NCI-H1694 (cell line): ENCODE measurements around the gene TCF4.

Experiments used
- DNase-seq: peaks from one replicate; lab custom pipeline; 2025; lab: John Stamatoyannopoulos, UW

The TCF4 gene

GRCh38 chr18:55296115-55296514 lies 291.9 kb downstream of the TCF4 start:
- DNase-seq, result no peak

GRCh38 chr18:55290898-55291297 lies 297.1 kb downstream of the TCF4 start:
- DNase-seq, result no peak

- no peak for DNase-seq
Measured at GRCh38 chr18:55289775-55290174, 298.2 kb downstream of the TCF4 start.

GRCh38 chr18:55289048-55289447 lies 298.9 kb downstream of the TCF4 start:
- DNase-seq, result no peak

- no peak for DNase-seq
Measured at GRCh38 chr18:55287935-55288868, 299.8 kb downstream of the TCF4 start.

- no peak for DNase-seq
Measured at GRCh38 chr18:55287149-55287806, 300.7 kb downstream of the TCF4 start.

GRCh38 chr18:55286257-55286825 lies 301.7 kb downstream of the TCF4 start:
- no peak for DNase-seq

DNA sequence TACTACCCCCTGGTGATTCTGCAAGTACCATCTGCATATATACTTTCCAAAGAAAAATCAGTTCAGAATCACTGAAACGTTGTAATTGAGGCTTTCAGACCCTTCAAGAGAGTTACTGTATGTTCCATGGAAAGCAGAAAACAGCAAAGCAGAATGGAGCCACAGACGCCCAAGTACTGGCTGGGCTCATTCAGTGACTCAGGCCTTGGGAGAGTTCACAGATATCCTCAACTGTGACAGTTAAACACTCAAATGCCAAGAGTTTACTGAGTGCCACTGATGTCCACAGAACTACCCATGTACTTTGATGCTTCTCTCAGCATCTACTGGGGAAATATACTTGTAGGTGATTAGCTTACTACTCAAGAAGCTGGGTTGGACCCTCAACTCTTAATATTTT lies 303.4 kb downstream of the TCF4 start:
- DNase-seq, result no peak

DNA sequence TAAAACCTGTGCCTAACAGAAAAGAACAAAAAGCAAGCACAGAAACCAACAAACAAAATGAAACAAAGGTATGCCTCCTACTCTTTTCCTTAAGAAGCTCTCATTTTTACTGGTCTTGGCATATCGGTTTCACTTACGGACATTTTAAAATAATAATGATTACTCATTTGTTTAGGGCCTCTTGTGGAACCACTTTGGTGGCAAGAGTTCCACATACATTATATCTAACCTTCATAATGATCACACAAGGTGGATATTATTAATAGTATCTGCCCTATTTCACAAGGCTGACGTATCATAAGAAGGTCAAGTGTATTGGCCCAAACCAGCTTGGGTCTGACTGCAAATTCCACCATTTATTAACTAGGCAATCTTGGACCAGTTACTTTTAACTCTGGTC lies 304.7 kb downstream of the TCF4 start:
- no peak for DNase-seq

- no peak for DNase-seq
Measured at GRCh38 chr18:55280503-55280902, 307.5 kb downstream of the TCF4 start.

DNA sequence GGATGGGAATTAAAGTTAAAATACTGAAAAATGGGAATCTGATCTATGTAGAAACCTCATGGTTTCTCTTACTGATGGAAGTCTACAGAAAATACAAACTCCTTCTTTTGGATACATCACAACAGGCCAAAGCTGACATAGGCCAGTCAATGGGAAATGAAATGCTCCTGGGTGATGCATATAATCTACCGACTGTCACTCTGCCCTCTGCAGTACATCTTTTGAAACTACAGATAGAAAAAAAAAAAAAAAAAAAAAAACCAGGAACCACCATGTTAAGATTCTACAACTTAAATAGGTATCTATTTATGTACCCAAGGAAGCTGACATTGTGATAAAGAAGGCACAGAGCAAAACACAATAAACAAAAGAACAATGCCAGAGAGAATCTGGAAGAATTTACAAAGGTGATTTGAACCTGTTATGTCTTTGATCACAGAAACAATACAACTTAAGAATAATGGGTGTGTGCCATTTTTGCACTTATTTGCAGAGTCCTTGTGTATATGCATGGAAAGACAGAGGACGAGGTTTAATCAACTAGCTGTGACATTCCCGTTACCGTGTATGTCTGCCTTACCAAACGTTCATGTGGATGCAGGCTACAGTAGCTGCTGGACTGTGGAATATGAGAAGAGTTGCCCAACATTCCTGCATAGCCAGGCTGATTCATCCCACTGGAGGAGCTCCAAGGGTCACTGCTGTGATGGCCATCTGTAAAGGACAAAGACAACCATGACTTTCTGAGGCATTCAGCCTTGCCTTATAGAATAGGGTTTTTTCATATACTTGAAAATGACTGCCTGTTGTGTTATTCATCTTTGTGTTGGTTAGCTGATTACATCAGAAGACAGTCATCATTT lies 312.7 kb downstream of the TCF4 start:
- DNase-seq, result no peak

DNA sequence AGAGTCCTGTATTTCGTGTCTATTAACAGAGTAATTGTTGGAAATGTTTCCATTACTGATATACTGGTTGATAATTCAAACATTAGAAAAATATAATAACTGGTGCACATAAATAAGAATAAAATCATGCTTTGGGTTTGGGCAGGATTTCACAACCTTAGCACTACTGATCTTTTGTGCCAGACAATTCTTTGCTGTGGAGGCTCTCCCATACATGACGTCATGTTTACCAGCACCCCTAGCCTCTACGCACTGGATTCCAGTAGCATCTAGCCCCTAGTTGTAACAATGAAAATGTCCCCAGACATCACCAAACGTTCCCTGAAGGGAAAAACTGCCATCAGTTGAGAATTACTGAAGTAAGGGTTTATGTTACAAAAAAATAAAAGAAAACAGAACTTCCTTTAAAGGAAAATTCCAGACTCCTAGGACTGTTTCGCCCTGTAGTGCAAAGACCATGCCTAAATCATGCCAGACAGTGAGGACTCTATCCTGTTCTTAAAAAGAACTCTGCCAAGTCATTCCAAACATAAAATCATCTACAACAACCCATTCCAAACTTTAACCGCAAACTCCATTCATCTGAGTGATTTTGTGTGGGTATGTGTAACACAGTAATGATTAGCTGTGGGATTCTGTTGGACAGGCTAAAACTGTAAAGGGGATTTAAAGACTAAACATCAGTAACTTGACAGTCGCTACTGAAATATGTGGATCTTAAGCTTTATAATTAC lies 315.3 kb downstream of the TCF4 start:
- no peak for DNase-seq

- no peak for DNase-seq
Measured at GRCh38 chr18:55269622-55270021, 318.4 kb downstream of the TCF4 start.

DNA sequence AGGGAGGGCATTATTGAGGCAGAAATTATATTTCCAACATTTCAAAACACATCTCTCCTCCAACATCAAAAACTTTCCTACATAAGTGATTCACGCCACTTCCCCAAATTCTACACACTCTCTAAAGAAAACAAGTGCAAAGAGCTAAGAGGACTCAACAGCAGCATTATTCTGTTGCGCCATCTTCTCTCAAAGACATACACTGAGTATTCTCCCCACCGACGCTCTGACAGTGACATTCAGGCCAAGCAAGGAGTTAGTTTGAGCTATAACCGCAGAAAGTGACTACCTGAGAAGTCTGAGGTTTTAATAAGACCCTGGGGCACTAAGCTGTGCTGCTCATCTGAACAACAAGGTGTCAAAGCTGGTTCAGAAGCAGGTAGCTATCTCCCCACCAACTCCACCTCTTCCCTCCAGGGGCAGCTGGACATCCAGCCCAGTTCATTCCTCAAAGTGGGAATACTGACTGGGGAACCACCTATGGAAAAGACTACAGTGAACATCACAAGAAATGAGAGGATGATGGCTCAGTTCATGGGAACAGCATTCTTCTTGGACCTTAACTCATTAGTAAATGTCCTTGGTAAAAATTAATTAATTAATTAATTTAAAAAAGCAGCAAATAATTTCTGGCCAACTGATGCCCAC lies 319.2 kb downstream of the TCF4 start:
- no peak for DNase-seq

DNA sequence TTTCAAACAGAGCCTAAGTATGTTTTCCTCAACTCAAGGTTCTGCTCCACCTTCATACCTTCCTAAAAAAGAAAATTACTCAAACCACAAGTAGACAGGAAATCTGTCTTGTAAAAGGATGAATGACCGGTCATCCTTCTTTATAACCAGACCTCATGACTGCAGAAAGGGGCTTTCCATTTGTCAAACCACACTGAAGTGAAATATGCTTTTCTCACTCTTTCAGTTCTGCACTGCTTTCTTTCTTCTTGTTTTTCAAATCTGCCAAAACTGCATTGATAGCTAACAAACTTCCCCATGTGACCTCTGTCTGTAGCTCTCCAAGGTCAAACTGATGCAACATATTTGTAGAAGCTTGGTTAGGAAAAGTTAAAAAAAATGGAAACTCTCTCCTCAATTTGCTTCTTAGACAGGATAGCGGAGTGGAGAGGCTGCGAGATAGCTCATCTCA lies 319.8 kb downstream of the TCF4 start:
- no peak for DNase-seq

DNA sequence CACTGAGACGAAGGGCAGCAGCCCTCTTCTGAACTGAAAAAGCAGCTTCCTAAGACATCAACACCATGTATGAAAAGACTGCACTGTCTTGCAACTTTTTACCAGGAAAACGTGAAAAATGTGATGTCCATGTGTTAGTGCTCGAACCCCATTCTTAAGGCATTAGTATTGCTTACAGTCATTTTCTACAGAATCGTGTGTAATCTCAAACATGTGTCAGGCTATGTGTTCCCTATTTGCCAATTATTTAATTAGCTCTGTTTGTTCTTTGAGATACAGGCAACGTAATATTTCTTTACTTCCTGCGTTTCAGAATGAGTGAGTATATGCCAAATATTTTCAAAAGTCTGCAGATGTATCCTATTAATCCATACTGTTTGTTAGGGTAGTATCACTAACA lies 321.0 kb downstream of the TCF4 start:
- no peak for DNase-seq

DNA sequence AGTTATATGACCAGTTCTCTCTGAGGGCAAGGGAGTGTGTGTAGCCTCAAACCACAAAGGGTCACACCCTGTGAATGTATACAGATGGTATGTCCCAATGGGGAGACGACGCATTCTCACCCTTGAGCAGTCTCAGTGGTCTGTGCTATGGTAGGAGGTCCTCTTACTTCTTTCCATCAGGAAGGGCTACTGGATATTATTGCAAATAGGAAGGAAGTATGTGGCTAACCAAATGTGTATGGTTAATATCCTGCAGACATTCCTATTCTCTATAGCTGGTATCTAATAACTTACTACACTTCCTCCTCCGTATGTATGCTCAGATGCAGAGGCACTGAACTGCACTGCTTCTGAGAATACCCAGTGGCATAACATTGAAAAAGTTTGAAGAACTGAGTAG lies 322.0 kb downstream of the TCF4 start:
- no peak for DNase-seq

- DNase-seq, result no peak
Measured at GRCh38 chr18:55265130-55265675, 322.8 kb downstream of the TCF4 start.

GRCh38 chr18:55264108-55264507 lies 323.9 kb downstream of the TCF4 start:
- no peak for DNase-seq

DNA sequence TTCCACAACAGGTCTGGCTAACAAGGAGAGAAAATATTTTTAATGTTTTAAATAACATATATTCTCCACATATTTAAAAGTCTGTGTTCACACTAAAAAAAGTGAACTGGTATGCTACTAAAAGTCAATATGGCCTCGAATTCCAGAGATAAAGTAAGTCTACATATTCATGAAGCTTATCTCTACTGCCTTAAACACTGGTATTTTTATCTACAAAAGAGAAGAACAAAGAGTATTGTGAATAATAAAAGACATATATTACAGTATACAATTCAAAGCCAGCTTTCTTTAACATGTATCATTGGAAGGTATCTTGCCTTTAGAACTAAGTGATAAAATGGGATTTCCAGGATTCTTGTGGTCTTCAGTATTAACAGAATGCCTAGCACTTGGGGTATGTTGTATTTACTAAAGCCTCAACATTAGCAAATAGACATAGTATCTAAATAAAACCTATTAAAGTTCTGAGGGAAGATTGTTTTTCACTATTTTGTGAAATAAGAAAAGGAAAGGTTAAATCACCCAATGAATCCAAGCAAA lies 325.9 kb downstream of the TCF4 start:
- no peak for DNase-seq
